Spleen (tissue), 11 donors: ENCODE results near the gene ATP6V0A4. TPM values are rescaled to one million over a fixed set of nuclear protein-coding genes. Genes with fewer than 3 reads are reported as not detected.
"Not testable (repeated sequence)": the region's sequence is repeated elsewhere in the genome, so short reads cannot be mapped to it uniquely, and the experiment has no call there.

Source experiments
- DNase-seq: peaks from one replicate; pipeline ENCODE4 v3.0.0-alpha.2; 2020
- H3K27ac ChIP-seq, 8 donors: fragments of 200-600 bp; sonication (generic) in 7 of 8; 1 replicate in 4 of 8; 2 replicates in 4 of 8; pipeline versions ENCODE4 v1.5.0 to v1.8.0; 2016 to 2021; ENCODE audit warnings: inconsistent platforms in 4 of 8, mild to moderate bottlenecking in 4 of 8, moderate library complexity in 1 of 8
- H3K27me3 ChIP-seq, 7 donors: fragments of 200-600 bp; sonication (generic) in 6 of 7; replicated peaks in 1 of 7; 1 replicate in 4 of 7; 2 replicates in 3 of 7; pipeline versions ENCODE4 v1.5.0 to v1.8.0; 2016 to 2021; ENCODE audit warnings: inconsistent platforms in 3 of 7, mild to moderate bottlenecking in 1 of 7
- H3K36me3 ChIP-seq, 6 donors: fragments of 200-600 bp; sonication (generic) in 5 of 6; 1 replicate in 4 of 6; 2 replicates in 2 of 6; pipeline versions ENCODE4 v1.5.0 to v1.8.0; 2016 to 2021; ENCODE audit warnings: inconsistent platforms in 2 of 6
- H3K4me1 ChIP-seq, 6 donors: fragments of 200-600 bp; sonication (generic) in 5 of 6; 1 replicate in 3 of 6; 2 replicates in 3 of 6; pipeline versions ENCODE4 v1.5.0 to v1.8.0; 2016 to 2021; ENCODE audit warnings: inconsistent platforms in 3 of 6
- H3K4me3 ChIP-seq, 8 donors: fragments of 200-600 bp; sonication (generic) in 7 of 8; 1 replicate in 4 of 8; 2 replicates in 4 of 8; pipeline versions ENCODE4 v1.5.0 to v1.8.0; 2016 to 2021; ENCODE audit warnings: inconsistent platforms in 4 of 8, mild to moderate bottlenecking in 4 of 8, moderate library complexity in 2 of 8
- H3K9me3 ChIP-seq, 8 donors: fragments of 200-600 bp; sonication (generic) in 7 of 8; 1 replicate in 4 of 8; 2 replicates in 4 of 8; pipeline versions ENCODE4 v1.5.0 to v1.8.0; 2016 to 2021; ENCODE audit warnings: inconsistent platforms in 4 of 8
- POLR2A ChIP-seq, 3 donors: fragments of 450-650 bp; IDR thresholded peaks; one replicate each; pipeline ENCODE4 v1.5.1; 2017; ENCODE audit warnings: antibody characterized with exemption in 3 of 3, mild to moderate bottlenecking in 1 of 3
- POLR2AphosphoS5 ChIP-seq, 3 donors: sonication (generic); formaldehyde crosslinking; IDR thresholded peaks; one replicate each; pipeline ENCODE4 v1.5.1; 2017; ENCODE audit warnings: antibody characterized with exemption in 3 of 3
- WGBS, 5 donors: extraction: QIAGEN DNeasy Blood & Tissue Kit in 3 of 5; methylation state at CpG; one replicate each; pipeline versions ENCODE4 v1.1.5 to v1.1.7; 2013 to 2018; 5-methylcytosine and 5-hydroxymethylcytosine counted together
- intact Hi-C: fragments of 100-400 bp; cut with DNase I; formaldehyde crosslinking; loops from one replicate; pipeline ENCODE4 v1.15.0; 2023; ENCODE audit warnings: low total_unique reads
- polyA plus RNA-seq, 3 donors: library from polyadenylated mRNA; stranded (reverse); fragments of 200-250 nt; gene quantifications; one replicate each; pipeline ENCODE4 v1.2.1, GENCODE V29; 2013
- total RNA-seq, 7 donors: library from RNA; depleted of rRNA in 3 of 7; stranded (reverse); fragments of >200 nt in 3 of 7; fragmentation: NEBNext Ultra II Directional in 4 of 7; extraction: Animal tissue kit (Norgen Biotek cat#: 25700) in 4 of 7; gene quantifications; one replicate each; pipeline versions ENCODE4 v1.1.0 to v1.2.1, GENCODE V29; 2016 to 2021
- TF ChIP-seq, protein P1 (sequence below), 11 experiments: fragments of 200-600 bp in 7 of 11; fragments of 450-650 bp in 4 of 11; sonication (generic) in 4 of 11; IDR thresholded peaks in 8 of 11; conservative IDR thresholded peaks in 3 of 11; 1 replicate in 7 of 11; 2 replicates in 4 of 11; pipeline versions ENCODE4 v1.4.0 to v1.8.0; 2016 to 2021; ENCODE audit warnings: antibody characterized with exemption in 11 of 11, inconsistent platforms in 4 of 11, mild to moderate bottlenecking in 1 of 11
- donor health status: healthy with polysubstance abuse.
- donor health status: DM: no; HTN: no; CAD: no; lungs with moderate emphysema.
- donor health status: DM: no; HTN: no; CAD: no.
- donor health status: Bipolar disorder and iron deficiency.
- donor health status: healthy.
- donor health status: DM: no; HTN: no; CAD: no.
- donor health status: DM: yes; HTN: yes; CAD: no.

Gene ATP6V0A4
- total and polyA plus RNA-seq, 10 donors = not detected

- Histone ChIP-seq H3K27me3 (no peaks in the 10 kb centered on the region), H3K4me1 (no peaks in the 10 kb centered on the region), H3K27ac (no peak overlapping the region), H3K9me3 (no peaks in the 10 kb centered on the region), H3K4me3 (no peak overlapping the region), H3K36me3 (no peaks in the 10 kb centered on the region)
- TF ChIP-seq POLR2A (IDR thresholded peaks at IDR 0.05) = no peak
- TF ChIP-seq, protein P1, sequence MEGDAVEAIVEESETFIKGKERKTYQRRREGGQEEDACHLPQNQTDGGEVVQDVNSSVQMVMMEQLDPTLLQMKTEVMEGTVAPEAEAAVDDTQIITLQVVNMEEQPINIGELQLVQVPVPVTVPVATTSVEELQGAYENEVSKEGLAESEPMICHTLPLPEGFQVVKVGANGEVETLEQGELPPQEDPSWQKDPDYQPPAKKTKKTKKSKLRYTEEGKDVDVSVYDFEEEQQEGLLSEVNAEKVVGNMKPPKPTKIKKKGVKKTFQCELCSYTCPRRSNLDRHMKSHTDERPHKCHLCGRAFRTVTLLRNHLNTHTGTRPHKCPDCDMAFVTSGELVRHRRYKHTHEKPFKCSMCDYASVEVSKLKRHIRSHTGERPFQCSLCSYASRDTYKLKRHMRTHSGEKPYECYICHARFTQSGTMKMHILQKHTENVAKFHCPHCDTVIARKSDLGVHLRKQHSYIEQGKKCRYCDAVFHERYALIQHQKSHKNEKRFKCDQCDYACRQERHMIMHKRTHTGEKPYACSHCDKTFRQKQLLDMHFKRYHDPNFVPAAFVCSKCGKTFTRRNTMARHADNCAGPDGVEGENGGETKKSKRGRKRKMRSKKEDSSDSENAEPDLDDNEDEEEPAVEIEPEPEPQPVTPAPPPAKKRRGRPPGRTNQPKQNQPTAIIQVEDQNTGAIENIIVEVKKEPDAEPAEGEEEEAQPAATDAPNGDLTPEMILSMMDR (IDR thresholded peaks at IDR 0.05 in 8 of 11, conservative IDR thresholded peaks at IDR 0.05 in 3 of 11) = no peak
- intact Hi-C loops = no loop called here
- WGBS, 5 donors = 76 to 95% (median 86%) methylated on average over 1 of the region's 1 CpG
- DNase-seq = no peak
Observed at GRCh38 chr7:138816650-138817049, 18.7 kb upstream of the ATP6V0A4 start.

DNA sequence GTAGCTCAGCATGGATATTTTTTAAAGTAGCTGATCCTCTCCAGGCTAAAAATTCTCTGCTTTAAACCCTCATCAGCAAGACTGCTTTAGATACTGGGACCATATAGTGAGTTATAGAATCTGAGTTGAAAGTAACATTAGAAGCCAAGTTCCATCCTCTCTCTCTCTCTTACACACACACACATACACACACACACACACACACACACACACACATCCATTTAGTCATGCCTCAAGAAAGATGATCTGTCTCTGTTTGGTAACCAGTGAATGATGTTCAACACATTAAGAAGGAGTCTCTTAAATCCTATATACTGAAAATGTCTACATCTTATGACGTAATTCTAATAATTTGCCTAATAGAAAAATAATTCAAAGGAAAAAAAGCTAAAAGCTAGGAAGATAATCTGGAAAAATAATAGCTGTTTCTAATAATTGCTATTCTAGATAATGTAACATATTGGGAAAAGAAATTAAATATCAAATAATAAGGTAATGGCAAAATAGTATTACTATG lies 16.9 kb upstream of the ATP6V0A4 start:
- Histone ChIP-seq H3K27me3 (no peaks in the 10 kb centered on the region), H3K4me3 (no peak overlapping the region), H3K4me1 (no peaks in the 10 kb centered on the region), H3K36me3 (no peaks in the 10 kb centered on the region), H3K27ac (no peak overlapping the region), H3K9me3 (no peaks in the 10 kb centered on the region)
- no peak for DNase-seq
- TF ChIP-seq, protein P1 (IDR thresholded peaks at IDR 0.05 in 8 of 11, conservative IDR thresholded peaks at IDR 0.05 in 3 of 11) = no peak
- TF ChIP-seq POLR2AphosphoS5 (IDR thresholded peaks at IDR 0.05) (no peak), POLR2A (IDR thresholded peaks at IDR 0.05) (no peak)
- 80 to 87% (median 84%) methylated on average over 1 of the region's 1 CpG for WGBS, 5 donors
- intact Hi-C loops = no loop called here

- WGBS, 5 donors = 51 to 77% (median 62%) methylated on average over 2 of the region's 2 CpGs
Observed at GRCh38 chr7:138813945-138814344, 15.9 kb upstream of the ATP6V0A4 start.

DNA sequence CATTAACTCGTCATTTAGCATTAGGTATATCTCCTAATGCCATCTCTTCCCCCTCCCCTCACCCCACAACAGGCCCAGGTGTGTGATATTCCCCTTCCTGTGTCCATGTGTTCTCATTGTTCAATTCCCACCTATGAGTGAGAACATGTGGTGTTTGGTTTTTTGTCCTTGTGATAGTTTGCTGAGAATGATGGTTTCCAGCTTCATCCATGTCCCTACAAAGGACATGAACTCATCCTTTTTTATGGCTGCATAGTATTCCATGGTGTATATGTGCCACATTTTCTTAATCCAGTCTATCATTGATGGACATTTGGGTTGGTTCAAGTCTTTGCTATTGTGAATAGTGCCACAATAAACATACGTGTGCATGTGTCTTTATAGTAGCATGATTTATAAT lies 13.3 kb upstream of the ATP6V0A4 start:
- H3K4me3 ChIP-seq, H3K27ac ChIP-seq, H3K36me3 ChIP-seq, H3K9me3 ChIP-seq, H3K4me1 ChIP-seq, H3K27me3 ChIP-seq, intact Hi-C loops, DNase-seq: not testable (repeated sequence)
- 79 to 96% (median 90%) methylated on average over 2 of the region's 2 CpGs for WGBS, 5 donors

More at GRCh38 chr7:138813945-138814344, 15.9 kb upstream of the ATP6V0A4 start:
- no peak for DNase-seq
- Histone ChIP-seq H3K36me3 (no peaks in the 10 kb centered on the region), H3K9me3 (no peaks in the 10 kb centered on the region), H3K4me3 (no peak overlapping the region), H3K4me1 (no peaks in the 10 kb centered on the region), H3K27me3 (no peaks in the 10 kb centered on the region), H3K27ac (no peak overlapping the region)
- intact Hi-C loops = no loop called here
- TF ChIP-seq, protein P1 (IDR thresholded peaks at IDR 0.05 in 8 of 11, conservative IDR thresholded peaks at IDR 0.05 in 3 of 11) = no peak
- TF ChIP-seq POLR2A (IDR thresholded peaks at IDR 0.05) (no peak), POLR2AphosphoS5 (IDR thresholded peaks at IDR 0.05) (no peak)

GRCh38 chr7:138809346-138809745 lies 11.3 kb upstream of the ATP6V0A4 start:
- DNase-seq = no peak
- no peaks in the 10 kb centered on the region for H3K4me1 ChIP-seq
- H3K27me3 ChIP-seq = no peaks in the 10 kb centered on the region
- TF ChIP-seq, protein P1 (IDR thresholded peaks at IDR 0.05 in 8 of 11, conservative IDR thresholded peaks at IDR 0.05 in 3 of 11) = no peak
- TF ChIP-seq POLR2AphosphoS5 (IDR thresholded peaks at IDR 0.05) (no peak), POLR2A (IDR thresholded peaks at IDR 0.05) (no peak)
- intact Hi-C loops = no loop called here
- H3K36me3 ChIP-seq = no peaks in the 10 kb centered on the region
- no peak overlapping the region for H3K4me3 ChIP-seq
- 74 to 92% (median 88%) methylated on average over 3 to 4 of the region's 4 CpGs for WGBS, 5 donors
- no peak overlapping the region for H3K27ac ChIP-seq
- H3K9me3 ChIP-seq = peaks cover 0 to 9% (median 7%) of the 10 kb centered on the region in 8 donors
